Natural killer cell (primary cell): ENCODE data around the gene PI4K2B. TPM values are rescaled to one million over a fixed set of nuclear protein-coding genes. Genes with fewer than 3 reads are reported as not detected.

Experiments used
- ATAC-seq, 3 donors: fragments of 150-1000 bp in 2 of 3; fragments of 200-7000 bp in 1 of 3; cut with Tn5 transposase; 1 replicate in 1 of 3; 2 replicates in 2 of 3; pipeline ENCODE4 v1.10.0; 2021; ENCODE audit warnings: mild to moderate bottlenecking in 2 of 3, moderate library complexity in 2 of 3
- DNase-seq, 2 donors: peaks; one replicate each; pipeline versions ENCODE4 v3.0.0 to v3.0.0-alpha.2; 2013 to 2021; ENCODE audit warnings: mixed read lengths in 1 of 2
- H3K27ac ChIP-seq: one replicate; pipeline ENCODE4 v1.5.1; 2013; ENCODE audit warnings: mild to moderate bottlenecking, low read length
- H3K27me3 ChIP-seq: one replicate; pipeline ENCODE4 v1.6.1; 2013; ENCODE audit warnings: low read length; ENCODE audit not compliant: control insufficient read depth, insufficient read depth
- H3K36me3 ChIP-seq: one replicate; pipeline ENCODE4 v1.6.1; 2013; ENCODE audit warnings: low read length; ENCODE audit not compliant: control insufficient read depth, insufficient read depth
- H3K4me1 ChIP-seq: one replicate; pipeline ENCODE4 v1.6.1; 2013; ENCODE audit warnings: low read length; ENCODE audit not compliant: control insufficient read depth, insufficient read depth
- H3K4me3 ChIP-seq: one replicate; pipeline ENCODE4 v1.5.1; 2013; ENCODE audit warnings: low read length
- H3K9me3 ChIP-seq: one replicate; pipeline ENCODE4 v1.6.1; 2013; ENCODE audit warnings: low read length; ENCODE audit not compliant: control insufficient read depth, insufficient read depth
- H3K27ac Mint-ChIP-seq, 2 donors: one replicate each; pipeline ENCODE4 v1.8.0; 2022; ENCODE audit warnings: mild to moderate bottlenecking in 2 of 2, mixed read lengths in 2 of 2, moderate library complexity in 1 of 2
- H3K27me3 Mint-ChIP-seq, 2 donors: one replicate each; pipeline ENCODE4 v1.8.0; 2022; ENCODE audit warnings: low read depth in 2 of 2, mixed read lengths in 2 of 2
- H3K36me3 Mint-ChIP-seq: one replicate; pipeline ENCODE4 v1.8.0; 2022; ENCODE audit warnings: mixed read lengths
- H3K4me1 Mint-ChIP-seq, 2 donors: one replicate each; pipeline ENCODE4 v1.8.0; 2022; ENCODE audit warnings: mixed read lengths in 2 of 2
- H3K4me3 Mint-ChIP-seq: one replicate; pipeline ENCODE4 v1.8.0; 2022; ENCODE audit warnings: mild to moderate bottlenecking, moderate library complexity, mixed read lengths
- H3K9me3 Mint-ChIP-seq, 2 donors: one replicate each; pipeline ENCODE4 v1.8.0; 2022; ENCODE audit warnings: mixed read lengths in 2 of 2
- CTCF ChIP-seq: fragments of 200-600 bp; IDR thresholded peaks from one replicate; pipeline ENCODE4 v1.8.0; 2022; ENCODE audit warnings: antibody characterized with exemption
- WGBS: methylation state at CpG from one replicate; pipeline ENCODE4 v1.1.7; 2013; ENCODE audit warnings: missing lambda C conversion rate; ENCODE audit not compliant: insufficient coverage; 5-methylcytosine and 5-hydroxymethylcytosine counted together
- intact Hi-C: fragments of 100-400 bp; cut with micrococcal nuclease; formaldehyde crosslinking; loops from one replicate; pipeline ENCODE4 v1.14.2; 2022
- total RNA-seq, 4 donors: library from RNA; stranded (reverse); fragments of 120-200 nt in 1 of 4; gene quantifications; one replicate each; pipeline versions ENCODE4 v1.2.3 to v1.2.4, GENCODE V29; 2013 to 2022

The PI4K2B gene
- total RNA-seq, 3 donors from 2014 or later (not counting 1 experiment from before 2014, with no cell fraction given), result 12.2 to 14.5 (median 13.0) TPM

- Mint-ChIP-seq H3K27ac (no peak overlapping the region), H3K36me3 (peaks cover 9% of the 10 kb centered on the region), H3K4me3 (no peak overlapping the region), H3K4me1 (no peaks in the 10 kb centered on the region), H3K27me3 (no peaks in the 10 kb centered on the region), H3K9me3 (no peaks in the 10 kb centered on the region)
- no peak for TF ChIP-seq CTCF
- WGBS, result 84% methylated on average over 3 of the region's 4 CpGs
- peaks cover 4% of the 10 kb centered on the region for H3K36me3 ChIP-seq
- H3K9me3 ChIP-seq, result no peaks in the 10 kb centered on the region
- intact Hi-C loops, result no loop called here
- no peak for ATAC-seq
- H3K4me1 ChIP-seq, result no peaks in the 10 kb centered on the region
- no peaks in the 10 kb centered on the region for H3K27me3 ChIP-seq
- no peak overlapping the region for H3K27ac ChIP-seq
- H3K4me3 ChIP-seq, result no peak overlapping the region
- no peak for DNase-seq
These were observed 46.4 kb downstream of the PI4K2B start for GRCh38 chr4:25280210-25280609.

GRCh38 chr4:25283948-25284347 lies 50.1 kb downstream of the PI4K2B start:
- Mint-ChIP-seq H3K9me3 (peaks cover 6 to 8% of the 10 kb centered on the region in 2 donors), H3K4me3 (no peak overlapping the region), H3K4me1 (no peaks in the 10 kb centered on the region), H3K27me3 (peaks cover 4 to 9% of the 10 kb centered on the region in 2 donors), H3K36me3 (peaks cover 22% of the 10 kb centered on the region), H3K27ac (no peak overlapping the region)
- intact Hi-C loops, result no loop called here
- no peak for TF ChIP-seq CTCF
- no peaks in the 10 kb centered on the region for H3K27me3 ChIP-seq
- no peak overlapping the region for H3K27ac ChIP-seq
- H3K36me3 ChIP-seq, result peaks cover 3% of the 10 kb centered on the region
- 100% methylated on average over 2 of the region's 3 CpGs for WGBS
- ATAC-seq (no peak), DNase-seq (no peak)
- no peaks in the 10 kb centered on the region for H3K9me3 ChIP-seq
- no peaks in the 10 kb centered on the region for H3K4me1 ChIP-seq
- H3K4me3 ChIP-seq, result no peak overlapping the region

- Histone ChIP-seq H3K27me3 (no peaks in the 10 kb centered on the region), H3K27ac (no peak overlapping the region), H3K4me3 (no peak overlapping the region), H3K4me1 (no peaks in the 10 kb centered on the region), H3K36me3 (peaks cover 3% of the 10 kb centered on the region), H3K9me3 (no peaks in the 10 kb centered on the region)
- peaks cover 24% of the 10 kb centered on the region for H3K36me3 Mint-ChIP-seq
- TF ChIP-seq CTCF, result no peak
- peaks cover 4 to 9% of the 10 kb centered on the region in 2 donors for H3K27me3 Mint-ChIP-seq
- peaks cover 6 to 8% of the 10 kb centered on the region in 2 donors for H3K9me3 Mint-ChIP-seq
- WGBS, result 92% methylated on average over 3 of the region's 3 CpGs
- no peak overlapping the region for H3K27ac Mint-ChIP-seq
- DNase-seq (no peak), ATAC-seq (no peak)
- intact Hi-C loops, result no loop called here
- H3K4me3 Mint-ChIP-seq, result no peak overlapping the region
- H3K4me1 Mint-ChIP-seq, result no peaks in the 10 kb centered on the region
These were observed 50.6 kb downstream of the PI4K2B start for GRCh38 chr4:25284466-25284865.

GRCh38 chr4:25290490-25291067 lies 56.7 kb downstream of the PI4K2B start:
- Mint-ChIP-seq H3K9me3 (peaks cover 6 to 8% of the 10 kb centered on the region in 2 donors), H3K36me3 (peaks cover 15% of the 10 kb centered on the region), H3K4me3 (no peak overlapping the region), H3K4me1 (no peaks in the 10 kb centered on the region), H3K27me3 (peaks cover 6 to 9% of the 10 kb centered on the region in 2 donors), H3K27ac (no peak overlapping the region)
- no peak for ATAC-seq
- Histone ChIP-seq H3K9me3 (no peaks in the 10 kb centered on the region), H3K36me3 (no peaks in the 10 kb centered on the region), H3K4me1 (no peaks in the 10 kb centered on the region), H3K27ac (no peak overlapping the region), H3K4me3 (no peak overlapping the region), H3K27me3 (no peaks in the 10 kb centered on the region)
- intact Hi-C loops, result no loop called here
- 93% methylated on average over 11 of the region's 11 CpGs for WGBS
- DNase-seq, result no peak
- TF ChIP-seq CTCF, result no peak
